C4-2B (cell line): ENCODE results near the gene ADGRD1.

Source experiments
- CTCF ChIP-seq: fragments of 450-650 bp; conservative IDR thresholded peaks from 2 replicates; pipeline ENCODE4 v1.5.1; 2017; ENCODE audit warnings: mild to moderate bottlenecking
- ZFX ChIP-seq: fragments of 450-650 bp; IDR thresholded peaks from 2 replicates; pipeline ENCODE4 v1.6.1; 2017

- no peak for TF ChIP-seq CTCF
- no peak for TF ChIP-seq ZFX
Measured at GRCh38 chr12:131044760-131045381, 91.2 kb downstream of the ADGRD1 start.
